Astrocyte (in vitro differentiated cells and primary cell): ENCODE results near the gene TRIO.

ENCODE experiments used
- CTCF ChIP-seq: IDR thresholded peaks from 2 replicates; pipeline ENCODE4 v1.5.1; 2011; ENCODE audit warnings: low read depth, mild to moderate bottlenecking, inconsistent platforms, low read length, moderate library complexity; ENCODE audit not compliant: insufficient read depth
- EZH2 ChIP-seq: IDR thresholded peaks from 2 replicates; pipeline ENCODE4 v1.6.1; 2012; ENCODE audit warnings: mild to moderate bottlenecking, low read length, inconsistent platforms; ENCODE audit not compliant: insufficient read depth

- no peak for TF ChIP-seq CTCF
- TF ChIP-seq EZH2 = no peak
Observed at GRCh38 chr5:14182761-14183160, 39.6 kb downstream of the TRIO start.
